ENCODE measurements around the gene UTP4.

Gene UTP4

DNA sequence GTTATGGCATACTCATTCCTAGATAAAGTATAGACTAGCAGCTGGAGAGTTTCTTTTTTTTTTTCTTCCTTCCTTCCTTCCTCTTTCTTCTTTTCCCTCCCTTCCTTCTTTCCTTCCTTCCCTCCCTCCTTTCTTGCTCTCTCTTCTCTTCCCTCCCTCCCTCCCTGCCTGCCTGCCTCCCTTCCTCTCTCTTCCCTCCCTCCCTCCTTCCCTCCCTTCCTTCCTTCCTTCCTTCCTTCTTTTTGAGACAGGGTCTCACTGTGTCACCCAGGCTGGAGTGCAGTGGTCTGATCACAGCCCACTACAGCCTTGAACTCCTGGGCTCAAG lies 47.5 kb downstream of the UTP4 start:
- no peak for DNase-seq

DNA sequence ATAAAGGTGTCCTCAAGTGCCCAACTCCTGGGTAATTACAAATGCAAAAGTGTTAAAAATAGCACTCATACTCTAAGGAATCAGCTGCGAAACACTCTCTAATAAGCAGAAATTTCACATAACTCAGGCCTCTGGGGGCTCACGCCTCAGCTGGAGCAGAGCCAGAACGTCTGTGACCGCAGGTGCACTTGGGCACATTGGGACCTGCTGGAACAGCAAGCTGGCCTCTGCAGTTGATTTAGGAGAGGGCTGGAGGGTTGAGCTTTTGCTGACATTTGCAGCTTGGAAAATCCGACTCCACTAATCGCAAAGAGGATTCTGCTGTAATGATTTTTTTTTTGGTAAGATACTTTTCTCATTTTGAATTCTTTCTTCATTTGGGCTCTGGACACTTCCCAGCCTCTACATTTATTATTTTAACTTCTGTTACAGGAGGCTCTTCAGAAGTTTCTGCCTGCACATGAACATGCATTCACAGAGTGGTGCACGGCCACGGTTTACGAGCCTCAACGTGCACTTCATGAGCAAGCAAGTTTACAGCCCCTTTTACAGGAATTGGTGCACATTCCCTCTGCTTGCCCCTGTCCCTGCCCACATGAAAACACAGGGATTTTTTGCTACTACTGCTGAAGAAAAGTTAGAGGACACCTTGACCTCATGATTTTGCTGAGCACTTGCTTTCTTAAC lies 50.4 kb downstream of the UTP4 start:
- DNase-seq = peak; percentile 38 to 72 (median 53)

DNA sequence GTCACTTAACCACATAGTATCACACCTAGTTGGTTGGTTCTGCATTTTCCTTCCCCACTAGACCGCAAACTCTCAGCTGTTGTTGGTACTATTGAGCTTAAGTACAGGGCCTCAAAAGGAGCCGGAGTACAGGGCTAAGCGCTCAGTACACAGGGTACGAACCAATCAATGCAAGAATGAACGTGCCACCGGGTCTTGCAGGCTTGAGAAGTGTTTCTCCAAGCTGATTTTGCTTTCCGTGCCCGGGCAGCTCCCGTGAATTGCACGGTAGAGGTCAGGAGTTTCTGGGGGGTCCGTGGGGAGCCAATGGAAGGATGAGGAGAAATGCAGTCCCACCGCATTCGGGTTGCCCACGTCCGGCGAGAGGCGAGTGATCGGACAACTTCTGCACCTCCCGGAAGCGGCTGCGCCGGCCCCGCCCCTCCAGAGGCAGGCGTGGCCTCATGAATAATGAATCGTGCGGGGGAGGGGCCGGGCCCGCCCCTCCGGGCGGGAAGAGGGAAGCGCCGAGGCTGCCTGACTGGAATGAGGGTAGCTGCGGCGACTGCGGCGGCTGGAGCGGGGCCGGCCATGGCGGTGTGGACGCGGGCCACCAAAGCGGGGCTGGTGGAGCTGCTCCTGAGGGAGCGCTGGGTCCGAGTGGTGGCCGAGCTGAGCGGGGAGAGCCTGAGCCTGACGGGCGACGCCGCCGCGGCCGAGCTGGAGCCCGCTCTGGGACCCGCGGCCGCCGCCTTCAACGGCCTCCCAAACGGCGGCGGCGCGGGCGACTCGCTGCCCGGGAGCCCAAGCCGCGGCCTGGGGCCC lies 54.4 kb downstream of the UTP4 start, which contains the start of gene SNTB2:
Gene SNTB2 (plus strand): TSS at position 523 of the 804 bp plus-strand sequence. CDS start 3 bp downstream, at position 526.
- peak; percentile 76 to 93 (median 91) for DNase-seq

DNA sequence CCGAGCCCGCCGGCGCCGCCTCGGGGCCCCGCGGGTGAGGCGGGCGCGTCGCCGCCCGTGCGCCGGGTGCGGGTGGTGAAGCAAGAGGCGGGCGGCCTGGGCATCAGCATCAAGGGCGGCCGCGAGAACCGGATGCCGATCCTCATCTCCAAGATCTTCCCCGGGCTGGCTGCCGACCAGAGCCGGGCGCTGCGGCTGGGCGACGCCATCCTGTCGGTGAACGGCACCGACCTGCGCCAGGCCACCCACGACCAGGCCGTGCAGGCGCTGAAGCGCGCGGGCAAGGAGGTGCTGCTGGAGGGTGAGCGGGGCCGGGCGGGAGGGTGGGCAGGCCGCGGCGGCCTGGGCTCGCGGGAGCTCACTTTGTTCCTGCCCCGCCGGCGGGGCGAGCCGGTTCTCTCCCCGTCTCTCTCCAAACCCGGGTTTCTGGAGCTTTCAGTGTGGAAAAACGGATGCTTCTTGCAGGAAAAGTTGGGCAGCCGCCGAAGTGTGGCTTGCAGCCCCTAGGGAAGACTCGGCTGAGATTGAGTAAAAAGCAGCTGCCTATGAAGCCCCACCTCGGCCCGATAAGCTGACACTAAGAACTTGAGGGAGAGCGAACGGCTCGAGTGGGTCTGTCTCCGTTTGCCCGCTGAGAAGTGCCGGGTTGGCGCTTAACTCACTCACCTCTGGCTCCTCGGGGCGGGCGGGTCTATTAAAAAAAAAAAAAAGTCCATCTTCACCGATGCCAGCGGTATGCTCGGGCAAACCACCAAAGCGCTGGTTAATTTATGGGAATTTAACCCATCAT lies 55.2 kb downstream of the UTP4 start:
- DNase-seq = peak; percentile 37 to 83 (median 80)

DNA sequence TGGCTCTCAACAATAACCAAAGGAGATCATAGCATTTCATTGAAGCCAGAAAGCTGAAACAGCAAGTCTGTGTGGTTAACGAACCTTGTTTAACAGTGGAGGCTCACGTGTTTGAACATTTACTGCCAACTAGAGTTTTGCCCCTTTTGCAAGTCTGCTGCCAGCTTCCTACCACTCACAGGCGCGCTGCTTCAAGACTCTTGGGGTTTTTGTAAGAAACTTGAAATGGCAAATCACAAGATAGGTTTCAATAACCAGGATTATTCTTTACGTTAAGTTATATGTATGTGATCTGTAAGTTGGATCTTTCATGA lies 55.7 kb downstream of the UTP4 start:
- no peak for DNase-seq

DNA sequence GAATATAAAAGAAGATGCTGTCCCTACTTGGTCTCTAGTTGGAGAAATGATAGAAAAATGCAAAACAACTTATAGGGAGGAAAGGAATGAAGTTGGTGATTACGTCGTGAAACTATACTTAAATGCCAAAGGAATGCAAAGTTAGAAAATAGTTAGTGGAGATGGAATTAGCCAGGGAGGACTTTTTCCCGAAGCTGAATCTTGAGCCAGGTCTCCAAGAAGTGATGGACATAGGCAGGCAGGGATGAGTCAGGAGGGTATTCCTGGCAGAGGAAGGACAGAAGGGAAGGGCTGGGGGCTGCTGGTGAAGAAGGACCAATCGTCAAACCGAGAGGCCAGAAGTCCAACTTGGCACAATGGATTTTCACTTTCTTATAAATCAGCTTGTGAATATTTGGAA lies 56.3 kb downstream of the UTP4 start:
- DNase-seq = no peak

DNA sequence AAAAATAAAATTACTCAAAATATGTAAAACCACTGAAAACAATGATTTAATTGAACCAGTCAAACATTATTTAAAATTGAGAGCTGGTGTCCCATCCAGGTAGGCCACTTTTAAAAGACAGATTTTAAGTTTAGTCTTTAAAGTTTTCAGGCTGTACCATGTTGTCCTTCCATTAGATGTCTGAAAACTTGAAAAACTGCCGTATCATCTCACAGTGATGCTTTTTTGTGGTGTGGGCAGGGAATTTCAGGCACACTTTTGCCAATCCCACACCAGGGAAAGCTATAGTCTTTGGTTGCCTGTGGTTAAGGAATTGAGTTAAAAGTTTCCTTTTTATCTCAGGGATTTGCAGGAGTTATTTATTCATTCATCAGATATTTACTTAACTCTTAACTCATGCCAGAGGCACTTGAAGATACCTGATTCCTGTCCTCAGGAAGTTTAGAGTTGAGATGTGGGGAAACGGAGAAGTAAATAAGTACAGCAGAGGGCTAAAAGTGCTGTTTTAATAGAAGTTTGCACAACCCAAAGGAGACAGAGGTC lies 57.7 kb downstream of the UTP4 start:
- no peak for DNase-seq

DNA sequence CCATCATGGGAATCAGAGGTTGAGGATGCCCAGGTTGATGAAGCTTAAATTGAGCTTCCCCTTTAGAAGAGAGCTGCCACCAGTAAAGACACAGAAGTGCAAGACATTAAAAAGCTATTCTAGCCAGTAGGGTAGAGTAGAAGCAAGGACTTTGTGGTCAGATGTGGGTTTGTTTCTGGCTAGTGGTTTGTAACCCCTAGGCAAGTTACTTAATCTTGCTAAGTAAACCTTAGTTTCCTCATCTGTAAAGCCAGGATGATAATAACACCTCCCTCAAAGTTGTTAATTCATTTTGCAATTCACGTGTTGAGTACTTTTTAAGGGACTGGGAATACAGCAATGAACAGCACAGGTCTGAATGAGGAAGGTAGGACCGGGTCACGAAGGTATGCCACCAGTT lies 58.1 kb downstream of the UTP4 start:
- DNase-seq = no peak

DNA sequence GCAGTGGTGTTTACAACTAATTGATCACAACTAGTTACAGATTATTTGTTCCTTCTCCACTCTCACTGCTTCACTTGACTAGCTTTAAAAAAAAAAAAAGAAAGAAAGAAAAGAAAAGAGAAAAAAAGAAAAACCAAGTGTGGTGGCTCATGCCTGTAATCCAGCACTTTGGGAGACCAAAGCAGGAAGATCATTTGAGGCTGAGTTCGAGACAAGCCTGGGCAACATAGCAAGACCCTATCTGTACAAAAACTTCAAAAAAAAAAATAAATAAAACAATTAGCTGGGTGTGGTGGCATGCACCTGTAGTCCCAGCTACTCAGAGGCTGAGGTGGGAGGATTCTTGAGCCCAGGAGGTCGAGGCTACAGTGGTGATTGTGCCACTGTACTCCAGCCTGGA lies 58.7 kb downstream of the UTP4 start:
- no peak for DNase-seq

DNA sequence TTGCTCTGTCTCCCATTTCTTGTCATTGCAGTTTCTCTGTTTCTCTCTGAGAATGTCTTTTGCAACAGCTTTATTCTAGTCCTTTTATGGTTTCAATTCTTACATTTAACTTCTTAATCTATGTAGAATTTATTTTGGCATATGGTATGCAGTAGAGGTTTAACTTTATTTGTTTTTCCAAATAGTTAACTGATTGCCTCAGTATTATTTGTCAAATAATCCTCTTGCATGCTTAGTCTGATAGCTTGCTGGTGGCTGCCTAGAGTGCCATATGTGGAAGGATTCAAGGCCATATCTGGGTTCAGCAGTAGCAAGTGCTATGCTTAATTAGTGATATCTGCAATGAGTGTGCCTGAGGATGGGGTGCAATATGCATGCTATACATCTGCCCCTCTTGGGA lies 61.4 kb downstream of the UTP4 start:
- DNase-seq = no peak

DNA sequence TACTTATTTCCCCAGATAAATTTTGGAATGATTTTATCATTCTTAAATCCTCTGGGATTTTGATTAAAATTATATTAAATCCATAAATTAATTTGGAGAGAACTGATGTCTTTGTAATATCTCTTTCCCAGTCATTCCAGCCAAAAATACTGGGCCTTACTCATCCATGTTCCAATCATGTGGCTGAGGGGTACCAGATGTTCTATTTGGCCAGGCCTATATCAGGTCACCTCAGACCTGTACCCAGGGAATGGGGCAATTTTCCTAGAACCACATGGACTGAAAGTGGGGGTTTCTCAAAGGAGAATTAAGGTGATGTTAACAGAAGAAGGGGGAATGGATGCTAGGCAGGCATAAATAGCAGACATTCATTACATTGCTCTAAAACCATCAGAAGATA lies 62.0 kb downstream of the UTP4 start:
- no peak for DNase-seq

DNA sequence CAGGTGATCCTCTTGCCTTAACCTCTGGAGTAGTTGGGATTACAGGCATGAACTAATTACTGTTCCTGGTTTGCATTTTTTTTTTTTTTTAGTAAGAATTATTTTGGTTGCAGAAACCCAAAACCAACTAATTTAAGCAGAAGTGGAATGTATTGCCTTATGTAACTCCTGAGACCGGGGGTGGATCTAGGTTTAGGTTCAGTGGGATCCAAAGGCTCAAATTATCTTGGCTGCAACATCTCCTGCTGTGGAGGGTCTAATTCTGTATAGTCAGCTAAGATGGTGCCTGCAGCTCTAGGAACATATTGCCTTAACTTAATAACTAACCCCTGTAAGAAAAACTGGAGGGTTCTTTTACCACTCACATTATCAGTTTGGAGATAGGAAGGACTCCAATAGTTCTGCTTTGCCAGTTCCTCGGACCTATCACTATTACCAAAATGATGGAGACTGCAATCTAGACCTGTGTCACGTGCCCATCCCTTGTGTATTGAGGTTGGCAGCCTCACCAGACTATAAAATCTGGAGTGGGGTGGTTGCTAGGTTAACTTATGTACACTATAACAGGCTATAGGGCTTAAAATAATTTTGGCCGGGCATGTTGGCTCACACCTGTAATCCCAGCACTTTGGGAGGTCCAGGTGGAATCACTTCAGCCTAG lies 63.0 kb downstream of the UTP4 start:
- peak in 1 of 3 experiments; percentile 55 for DNase-seq

DNA sequence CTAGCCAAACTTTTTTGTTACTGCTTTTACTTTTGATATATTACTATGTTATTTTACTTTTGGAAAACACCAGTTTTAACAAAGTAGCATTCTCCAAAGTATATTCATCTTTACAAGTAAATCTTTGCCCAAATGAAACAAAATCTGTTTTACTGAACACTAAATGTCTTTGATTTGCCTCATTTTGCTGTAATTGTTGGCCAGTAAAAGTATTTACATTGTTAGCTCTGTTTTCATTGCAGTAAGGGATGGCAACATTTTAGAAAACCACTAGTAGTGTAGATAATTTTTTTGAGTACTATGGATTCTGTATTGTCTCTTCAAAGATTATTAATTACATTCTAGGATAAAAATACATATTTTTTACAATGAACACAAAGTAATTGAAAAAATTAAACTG lies 65.1 kb downstream of the UTP4 start:
- no peak for DNase-seq

DNA sequence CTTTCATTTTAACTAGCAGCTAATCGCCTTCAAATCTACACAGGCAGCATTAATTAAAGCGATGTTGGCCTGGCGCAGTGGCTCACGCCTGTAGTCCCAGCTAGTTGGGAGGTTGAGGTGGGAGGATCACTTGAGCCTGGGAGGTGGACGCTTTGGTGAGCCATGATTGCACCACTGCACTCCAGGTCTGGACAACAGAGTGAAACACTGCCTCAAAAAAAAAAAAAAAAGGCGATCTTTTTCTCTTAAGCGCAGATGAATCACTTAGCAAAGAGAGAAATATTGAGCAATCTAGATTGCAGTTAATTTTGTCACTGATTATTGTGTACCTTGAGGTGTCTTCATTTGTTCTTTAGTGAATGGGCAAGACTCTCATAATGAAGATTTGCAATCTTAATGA lies 66.9 kb downstream of the UTP4 start:
- no peak for DNase-seq

DNA sequence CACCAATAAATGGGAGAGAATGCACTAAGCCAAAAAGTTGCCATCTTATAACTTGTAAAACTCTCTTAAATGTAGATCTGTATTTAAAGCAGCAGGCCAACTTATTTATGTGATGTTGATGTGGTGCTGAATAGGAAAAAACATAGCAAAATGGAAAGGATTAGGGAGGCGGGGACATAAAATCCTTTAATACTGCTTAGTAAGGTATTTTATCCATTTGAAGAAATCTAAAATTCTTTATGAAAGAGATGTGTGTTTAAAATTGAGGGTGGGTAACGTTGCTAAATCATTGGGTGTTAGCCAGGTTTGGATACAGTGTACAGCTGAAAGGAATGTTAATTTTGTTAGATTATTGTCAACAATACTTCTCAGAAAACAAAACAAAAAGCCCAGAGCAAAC lies 68.8 kb downstream of the UTP4 start:
- no peak for DNase-seq

DNA sequence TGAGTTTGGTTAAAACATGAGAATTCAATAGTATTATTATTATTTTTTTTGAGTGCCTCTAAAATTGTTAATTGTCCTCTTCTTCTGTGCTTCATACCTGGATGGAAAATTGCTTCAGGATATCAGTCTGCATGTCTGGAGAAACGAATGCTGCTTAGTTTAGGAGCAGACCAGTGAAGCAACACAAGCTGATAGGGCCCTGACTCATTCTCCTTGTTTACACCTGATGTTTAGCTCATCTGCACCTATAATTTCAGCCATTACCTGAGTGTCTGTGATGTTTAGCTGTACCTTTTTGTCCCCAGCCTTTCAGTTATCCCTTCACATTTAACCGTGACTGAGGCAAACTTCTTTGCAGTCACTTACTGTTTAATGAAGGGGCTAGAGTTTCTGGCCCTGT lies 69.3 kb downstream of the UTP4 start:
- DNase-seq = peak in 1 of 3 experiments; percentile 12

DNA sequence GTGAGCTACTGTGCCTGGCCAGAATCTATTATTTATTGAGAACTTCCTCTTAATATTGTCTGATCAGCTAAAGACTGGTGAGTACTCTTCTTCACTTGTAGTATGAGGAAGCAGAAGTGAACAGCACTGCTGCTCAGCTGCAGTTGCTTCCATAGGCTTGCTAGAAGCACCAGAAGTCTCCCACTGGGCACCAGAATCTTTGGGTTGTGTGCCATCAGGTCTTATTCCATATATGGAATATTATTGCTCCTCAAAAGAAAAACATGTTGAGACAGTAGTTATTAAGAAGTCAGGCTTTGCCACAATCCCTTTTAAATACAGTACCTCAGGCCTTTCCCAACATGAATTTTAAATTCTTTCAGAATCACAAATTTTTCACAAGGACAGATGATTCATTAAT lies 71.7 kb downstream of the UTP4 start:
- no peak for DNase-seq

DNA sequence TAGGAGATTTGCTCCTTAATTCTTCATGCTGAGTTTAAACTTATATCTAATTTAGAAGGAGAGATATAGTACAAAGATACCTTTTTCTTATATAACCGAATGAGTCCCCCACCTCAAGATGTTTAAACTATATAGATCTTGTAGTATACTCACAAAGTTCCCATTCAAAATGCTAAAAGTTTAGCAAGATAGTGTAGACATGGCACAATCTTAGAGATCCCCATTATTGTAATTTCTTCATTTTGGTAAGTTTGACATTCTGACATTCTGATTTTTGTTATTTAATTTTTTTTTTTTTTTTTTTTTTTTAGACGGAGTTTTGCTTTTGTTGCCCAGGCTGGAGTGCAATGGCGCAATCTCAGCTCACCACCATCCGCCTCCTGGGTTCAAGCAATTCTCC lies 77.3 kb downstream of the UTP4 start:
- no peak for DNase-seq

DNA sequence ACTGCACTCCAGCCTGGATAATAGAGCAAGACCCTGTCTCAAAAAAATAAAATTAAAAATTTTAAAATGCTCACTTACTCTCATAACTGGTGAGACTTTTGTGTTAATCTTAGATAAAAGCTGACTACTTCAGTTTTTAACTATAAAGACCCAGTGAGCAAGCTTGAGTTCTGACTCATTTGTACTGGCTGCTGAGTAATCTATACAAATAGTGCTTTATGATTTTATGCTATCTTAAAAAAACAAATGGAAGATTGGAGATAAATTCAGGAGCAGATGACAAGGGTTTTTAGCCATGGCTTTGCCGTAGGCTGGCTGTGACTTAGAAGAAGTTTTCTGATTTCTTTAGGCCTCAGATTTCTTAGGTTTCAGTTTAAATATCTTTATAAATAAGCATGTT lies 85.0 kb downstream of the UTP4 start:
- DNase-seq = no peak
